Nephron progenitor cell (in vitro differentiated cells): ENCODE measurements around the gene CADPS2.

Source experiments
- DNase-seq: peaks from one replicate; pipeline ENCODE4 v3.0.0; 2021
- H3K27ac Mint-ChIP-seq: 2 replicates; pipeline ENCODE4 v1.8.0; 2021; ENCODE audit warnings: mild to moderate bottlenecking, moderate library complexity, mixed read lengths
- H3K27me3 Mint-ChIP-seq: 2 replicates; pipeline ENCODE4 v1.8.0; 2021; ENCODE audit warnings: mild to moderate bottlenecking, low read depth, mixed read lengths; ENCODE audit not compliant: poor library complexity
- H3K36me3 Mint-ChIP-seq: 2 replicates; pipeline ENCODE4 v1.8.0; 2021; ENCODE audit warnings: low read depth, mixed read lengths
- H3K4me1 Mint-ChIP-seq: 2 replicates; pipeline ENCODE4 v1.8.0; 2021; ENCODE audit warnings: mixed read lengths
- H3K4me3 Mint-ChIP-seq: 2 replicates; pipeline ENCODE4 v1.8.0; 2021; ENCODE audit warnings: mild to moderate bottlenecking, moderate library complexity, mixed read lengths
- H3K9me3 Mint-ChIP-seq: 2 replicates; pipeline ENCODE4 v1.8.0; 2021; ENCODE audit warnings: mild to moderate bottlenecking, moderate library complexity, mixed read lengths
- CTCF ChIP-seq: fragments of 200-600 bp; sonication (generic); IDR thresholded peaks from 2 replicates; pipeline ENCODE4 v1.5.0; 2021; ENCODE audit warnings: antibody characterized with exemption

The CADPS2 gene

GRCh38 chr7:122532406-122533269 is 353.6 kb downstream of the CADPS2 start:
- Mint-ChIP-seq H3K4me1 (no peaks in the 10 kb centered on the region), H3K36me3 (no peaks in the 10 kb centered on the region), H3K9me3 (no peaks in the 10 kb centered on the region), H3K4me3 (peak overlapping the region; percentile 40), H3K27me3 (peaks cover 10% of the 10 kb centered on the region), H3K27ac (no peak overlapping the region)
- no peak for DNase-seq
- peak; percentile 54 for TF ChIP-seq CTCF

- H3K27ac Mint-ChIP-seq, result no peak overlapping the region
- no peaks in the 10 kb centered on the region for H3K36me3 Mint-ChIP-seq
- peaks cover 14% of the 10 kb centered on the region for H3K27me3 Mint-ChIP-seq
- no peaks in the 10 kb centered on the region for H3K4me1 Mint-ChIP-seq
- TF ChIP-seq CTCF, result peak; percentile 68
- H3K9me3 Mint-ChIP-seq, result no peaks in the 10 kb centered on the region
- no peak overlapping the region for H3K4me3 Mint-ChIP-seq
- DNase-seq, result no peak
Observed at GRCh38 chr7:122528879-122529481, 357.3 kb downstream of the CADPS2 start.

- no peaks in the 10 kb centered on the region for H3K9me3 Mint-ChIP-seq
- H3K4me1 Mint-ChIP-seq, result no peaks in the 10 kb centered on the region
- no peaks in the 10 kb centered on the region for H3K36me3 Mint-ChIP-seq
- TF ChIP-seq CTCF, result no peak
- H3K4me3 Mint-ChIP-seq, result no peak overlapping the region
- no peak overlapping the region for H3K27ac Mint-ChIP-seq
- peaks cover 8% of the 10 kb centered on the region for H3K27me3 Mint-ChIP-seq
- DNase-seq, result no peak
Observed at GRCh38 chr7:122525355-122525754, 360.9 kb downstream of the CADPS2 start.

- Mint-ChIP-seq H3K27ac (no peak overlapping the region), H3K4me3 (no peak overlapping the region), H3K27me3 (no peaks in the 10 kb centered on the region), H3K36me3 (no peaks in the 10 kb centered on the region), H3K9me3 (no peaks in the 10 kb centered on the region), H3K4me1 (no peaks in the 10 kb centered on the region)
- no peak for TF ChIP-seq CTCF
- DNase-seq, result no peak
Observed at GRCh38 chr7:122521767-122522166, 364.5 kb downstream of the CADPS2 start.

GRCh38 chr7:122520971-122521555 is 365.2 kb downstream of the CADPS2 start:
- Mint-ChIP-seq H3K27me3 (no peaks in the 10 kb centered on the region), H3K4me3 (no peak overlapping the region), H3K27ac (no peak overlapping the region), H3K36me3 (no peaks in the 10 kb centered on the region), H3K9me3 (no peaks in the 10 kb centered on the region), H3K4me1 (no peaks in the 10 kb centered on the region)
- TF ChIP-seq CTCF, result no peak
- no peak for DNase-seq
